Activated naive CD4-positive, alpha-beta T cell treated with anti-CD3 and anti-CD28 coated beads, Interleukin-2, amount 50 U/mL, for 24 hours (primary cell): Measurements from ENCODE around the gene RAB1B.
A peak's percentile ranks its signal among the peaks of the same experiment; 100 is the strongest.
"Not testable (repeated sequence)": the region's sequence is repeated elsewhere in the genome, so short reads cannot be mapped to it uniquely, and the experiment has no call there.

Source experiments
- H3K27ac Mint-ChIP-seq: one replicate; pipeline ENCODE4 v1.8.0; 2021; ENCODE audit warnings: mild to moderate bottlenecking, mixed read lengths
- H3K27me3 Mint-ChIP-seq: one replicate; pipeline ENCODE4 v1.8.0; 2021; ENCODE audit warnings: mixed read lengths
- H3K36me3 Mint-ChIP-seq: one replicate; pipeline ENCODE4 v1.8.0; 2021; ENCODE audit warnings: mixed read lengths
- H3K4me1 Mint-ChIP-seq: one replicate; pipeline ENCODE4 v1.8.0; 2021; ENCODE audit warnings: mixed read lengths
- H3K4me3 Mint-ChIP-seq: one replicate; pipeline ENCODE4 v1.8.0; 2021; ENCODE audit warnings: mild to moderate bottlenecking, mixed read lengths
- H3K9me3 Mint-ChIP-seq: one replicate; pipeline ENCODE4 v1.8.0; 2021; ENCODE audit warnings: mixed read lengths

The RAB1B gene

DNA sequence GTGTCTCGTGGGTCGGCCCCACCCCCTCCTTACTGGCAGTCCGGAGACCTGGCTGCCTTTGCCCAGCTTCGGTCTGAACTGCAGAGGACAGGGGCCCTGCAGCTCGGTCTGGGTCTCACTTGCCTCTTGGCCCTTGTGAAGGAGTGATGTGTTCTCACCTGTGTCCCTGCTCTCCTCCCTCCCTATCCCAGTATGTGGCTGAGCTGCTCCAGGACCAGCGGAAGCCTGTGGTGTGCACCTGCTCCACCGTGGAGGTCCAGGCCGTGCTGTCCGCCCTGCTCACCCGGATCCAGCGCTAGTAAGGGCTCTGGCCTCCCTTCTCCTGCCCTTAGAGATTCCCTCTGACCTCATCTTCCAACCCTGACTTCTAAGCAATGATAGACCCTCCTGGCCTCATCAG, 35.7 kb upstream of the RAB1B start:
- Mint-ChIP-seq H3K27ac (no peak overlapping the region), H3K36me3 (peaks cover 14% of the 10 kb centered on the region), H3K4me1 (no peaks in the 10 kb centered on the region), H3K9me3 (no peaks in the 10 kb centered on the region), H3K27me3 (no peaks in the 10 kb centered on the region), H3K4me3 (no peak overlapping the region)

DNA sequence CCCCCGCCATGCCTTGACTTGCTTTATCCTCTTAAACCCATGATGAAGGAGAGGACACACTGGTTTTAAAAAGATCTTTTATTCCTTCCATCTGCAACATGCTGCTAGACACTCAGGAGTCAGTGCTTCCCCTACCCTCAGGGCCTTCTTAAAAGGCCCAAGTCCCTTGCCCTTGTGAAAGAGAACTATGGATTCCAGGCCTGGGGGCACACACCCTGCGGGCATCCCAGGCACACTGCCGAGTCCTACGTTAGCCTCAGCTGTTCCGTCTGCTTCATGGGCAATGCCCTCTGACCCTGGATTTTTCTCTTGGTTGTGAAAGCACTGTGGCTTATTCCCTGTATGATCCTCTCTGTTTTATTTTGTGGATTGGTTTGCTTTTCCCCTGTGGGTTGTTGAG, 35.1 kb upstream of the RAB1B start:
- no peak overlapping the region for H3K4me3 Mint-ChIP-seq
- peaks cover 14% of the 10 kb centered on the region for H3K36me3 Mint-ChIP-seq
- no peaks in the 10 kb centered on the region for H3K4me1 Mint-ChIP-seq
- no peaks in the 10 kb centered on the region for H3K27me3 Mint-ChIP-seq
- H3K27ac Mint-ChIP-seq, result no peak overlapping the region
- H3K9me3 Mint-ChIP-seq, result no peaks in the 10 kb centered on the region

DNA sequence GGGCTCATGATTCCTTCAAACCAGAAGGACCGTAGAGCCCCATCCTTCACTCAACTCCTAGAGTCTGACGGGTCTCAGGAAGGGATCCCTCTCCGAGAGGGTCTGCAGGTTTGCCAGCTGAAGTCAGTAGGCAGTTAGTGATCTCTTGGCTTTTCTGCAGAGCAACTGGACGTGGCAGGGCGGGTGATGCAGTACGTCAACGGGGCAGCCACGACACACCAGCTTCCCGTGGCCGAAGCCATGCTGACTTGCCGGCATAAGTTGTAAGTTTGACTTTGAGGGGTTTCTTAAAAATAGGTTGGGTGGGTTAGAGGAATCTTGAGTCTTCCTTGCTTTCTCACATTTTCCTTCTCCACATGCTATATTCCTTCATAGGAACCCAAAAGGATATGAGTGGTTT, 33.3 kb upstream of the RAB1B start:
- Mint-ChIP-seq H3K4me3 (no peak overlapping the region), H3K36me3 (peaks cover 14% of the 10 kb centered on the region), H3K27ac (peak overlapping the region; percentile 63), H3K4me1 (no peaks in the 10 kb centered on the region), H3K27me3 (no peaks in the 10 kb centered on the region), H3K9me3 (no peaks in the 10 kb centered on the region)

DNA sequence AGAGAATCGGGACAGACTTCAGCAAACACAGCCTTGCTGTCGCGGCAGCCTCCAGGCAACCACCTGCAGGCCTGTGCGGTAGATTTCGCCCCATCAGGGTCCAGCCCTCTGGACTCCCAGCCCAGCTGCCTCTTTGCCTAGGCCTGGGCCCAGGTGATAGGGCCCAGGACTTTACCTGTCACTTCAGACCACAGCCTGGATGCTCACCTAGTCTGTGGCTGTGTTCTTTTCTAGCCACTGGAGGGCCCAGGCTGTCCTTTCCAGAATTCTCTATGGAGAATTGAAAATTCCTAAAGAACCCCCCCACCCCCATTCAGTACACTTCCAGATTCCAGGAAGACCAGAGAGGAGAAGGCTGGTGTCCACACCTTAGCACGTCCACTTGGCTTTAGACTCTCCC, 30.6 kb upstream of the RAB1B start:
- H3K4me3 Mint-ChIP-seq, result no peak overlapping the region
- H3K27me3 Mint-ChIP-seq, result no peaks in the 10 kb centered on the region
- H3K9me3 Mint-ChIP-seq, result no peaks in the 10 kb centered on the region
- H3K36me3 Mint-ChIP-seq, result peaks cover 8% of the 10 kb centered on the region
- H3K27ac Mint-ChIP-seq, result no peak overlapping the region
- H3K4me1 Mint-ChIP-seq, result peaks cover 4% of the 10 kb centered on the region

DNA sequence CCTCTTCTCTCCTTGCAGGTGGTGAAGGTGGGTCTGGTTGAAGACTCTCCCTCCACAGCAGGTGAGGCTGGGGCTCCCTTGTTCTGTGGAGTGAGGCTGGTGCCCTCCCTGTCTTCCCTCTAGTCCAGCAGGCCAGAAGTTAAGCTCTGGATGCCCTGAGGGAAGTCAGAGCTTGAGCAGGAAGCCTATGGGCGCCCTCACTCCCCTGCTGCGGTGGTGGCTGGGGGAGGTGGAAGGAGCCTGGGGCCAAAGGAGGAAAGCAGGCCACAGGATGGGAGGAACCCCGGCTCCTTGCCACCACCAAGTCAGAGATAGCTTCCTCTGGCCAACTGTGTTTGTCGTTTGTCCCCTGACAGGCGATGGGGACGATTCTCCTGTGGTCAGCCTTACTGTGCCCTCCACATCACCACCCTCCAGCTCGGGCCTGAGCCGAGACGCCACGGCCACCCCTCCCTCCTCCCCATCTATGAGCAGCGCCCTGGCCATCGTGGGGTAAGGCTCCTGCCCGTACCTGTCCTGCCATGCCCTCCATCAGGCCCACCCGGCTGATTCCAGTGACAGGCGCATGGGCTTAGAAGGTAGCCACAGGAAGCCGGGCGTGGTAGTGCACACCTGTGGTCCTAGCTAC, 29.5 kb upstream of the RAB1B start:
- no peak overlapping the region for H3K27ac Mint-ChIP-seq

DNA sequence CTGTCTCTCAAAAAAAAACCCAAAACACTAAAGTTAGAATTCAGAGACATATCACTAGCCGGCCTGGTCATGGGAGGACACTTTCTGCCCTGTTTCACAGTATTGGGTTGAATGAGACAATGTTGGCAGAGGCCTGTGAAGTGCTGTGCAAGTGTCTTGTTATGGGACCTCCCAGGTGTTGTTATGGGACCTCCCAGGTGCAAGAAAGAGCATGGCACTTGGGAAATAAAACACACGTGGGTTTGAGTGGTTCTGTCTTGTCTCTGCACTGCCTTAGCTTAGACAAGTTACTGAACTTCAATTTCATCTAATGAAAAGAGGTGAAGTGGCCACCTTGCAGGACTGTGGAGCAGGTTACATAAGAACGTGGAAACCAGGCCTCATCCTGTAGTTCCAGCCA, 28.9 kb upstream of the RAB1B start:
- Mint-ChIP-seq H3K4me1 (peaks cover 4% of the 10 kb centered on the region), H3K4me3 (no peak overlapping the region), H3K27me3 (no peaks in the 10 kb centered on the region), H3K27ac (peak overlapping the region; percentile 30), H3K9me3 (no peaks in the 10 kb centered on the region), H3K36me3 (peaks cover 4% of the 10 kb centered on the region)

More for the DNA sequence above, 29.5 kb upstream of the RAB1B start:
- peaks cover 4% of the 10 kb centered on the region for H3K4me1 Mint-ChIP-seq
- H3K4me3 Mint-ChIP-seq, result no peak overlapping the region
- H3K9me3 Mint-ChIP-seq, result no peaks in the 10 kb centered on the region
- H3K36me3 Mint-ChIP-seq, result peaks cover 6% of the 10 kb centered on the region
- H3K27me3 Mint-ChIP-seq, result no peaks in the 10 kb centered on the region

DNA sequence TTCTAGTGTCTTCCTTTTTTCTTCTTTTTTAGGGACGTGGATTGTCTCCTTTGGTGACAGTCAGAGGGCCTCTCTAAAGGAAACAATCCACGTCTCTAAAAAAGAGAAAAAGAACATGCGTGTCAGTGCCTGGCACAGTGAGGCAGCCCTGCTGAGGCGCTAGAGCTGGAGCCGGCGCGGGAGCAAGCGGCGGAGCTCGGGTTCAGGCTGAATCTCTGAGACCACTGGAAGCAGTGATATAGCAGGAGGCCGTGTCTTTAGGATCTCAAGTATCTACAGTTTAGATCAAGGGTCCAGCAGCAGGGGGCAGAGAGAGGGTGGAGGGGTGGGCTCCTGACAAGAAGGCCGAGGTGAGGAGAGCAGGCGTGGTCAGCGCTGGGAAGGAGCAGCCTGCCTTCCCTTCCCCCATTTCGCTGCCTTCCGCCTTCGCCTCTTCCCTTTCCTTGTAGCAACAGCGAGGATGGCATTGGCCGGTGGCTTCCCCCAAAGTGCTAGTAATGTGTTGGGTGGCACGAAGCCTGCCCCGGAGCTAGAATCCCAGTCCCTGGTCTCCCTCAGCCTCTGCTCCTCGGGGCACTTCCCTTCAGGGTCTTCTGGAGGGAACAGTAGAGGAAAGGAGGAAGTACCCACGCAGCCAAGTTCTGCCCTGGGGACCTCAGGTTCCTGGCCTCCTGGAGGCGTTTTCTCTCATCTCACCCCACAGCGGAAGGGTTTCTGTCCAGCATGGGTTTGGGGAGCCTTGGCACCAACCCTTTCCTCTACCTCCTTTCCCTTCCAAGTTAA, 28.2 kb upstream of the RAB1B start:
- Mint-ChIP-seq H3K27me3 (no peaks in the 10 kb centered on the region), H3K4me1 (peaks cover 4% of the 10 kb centered on the region), H3K27ac (no peak overlapping the region), H3K4me3 (no peak overlapping the region), H3K36me3 (peaks cover 4% of the 10 kb centered on the region), H3K9me3 (no peaks in the 10 kb centered on the region)

DNA sequence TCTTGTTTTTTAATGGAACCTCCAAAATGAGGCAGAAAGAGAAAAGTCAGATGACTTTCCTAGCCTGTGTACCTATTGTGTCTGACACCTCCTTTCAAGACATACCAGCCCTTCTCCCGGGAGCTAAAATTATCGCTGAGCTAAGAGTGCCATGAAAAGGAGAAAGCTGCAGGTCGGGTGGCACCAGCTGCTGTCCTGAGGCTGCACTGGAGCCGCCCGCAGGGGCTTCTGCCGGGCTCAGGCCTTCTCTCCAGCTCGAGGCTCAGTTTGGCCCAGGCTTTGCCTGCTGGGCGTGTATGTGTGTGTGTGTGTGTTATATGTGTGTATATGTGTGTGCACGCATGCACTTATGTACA, 27.7 kb upstream of the RAB1B start:
- H3K36me3 Mint-ChIP-seq, result no peaks in the 10 kb centered on the region
- H3K27me3 Mint-ChIP-seq, result no peaks in the 10 kb centered on the region
- H3K4me3 Mint-ChIP-seq, result no peak overlapping the region
- no peaks in the 10 kb centered on the region for H3K9me3 Mint-ChIP-seq
- H3K27ac Mint-ChIP-seq, result peak overlapping the region; percentile 91
- H3K4me1 Mint-ChIP-seq, result peaks cover 4% of the 10 kb centered on the region

DNA sequence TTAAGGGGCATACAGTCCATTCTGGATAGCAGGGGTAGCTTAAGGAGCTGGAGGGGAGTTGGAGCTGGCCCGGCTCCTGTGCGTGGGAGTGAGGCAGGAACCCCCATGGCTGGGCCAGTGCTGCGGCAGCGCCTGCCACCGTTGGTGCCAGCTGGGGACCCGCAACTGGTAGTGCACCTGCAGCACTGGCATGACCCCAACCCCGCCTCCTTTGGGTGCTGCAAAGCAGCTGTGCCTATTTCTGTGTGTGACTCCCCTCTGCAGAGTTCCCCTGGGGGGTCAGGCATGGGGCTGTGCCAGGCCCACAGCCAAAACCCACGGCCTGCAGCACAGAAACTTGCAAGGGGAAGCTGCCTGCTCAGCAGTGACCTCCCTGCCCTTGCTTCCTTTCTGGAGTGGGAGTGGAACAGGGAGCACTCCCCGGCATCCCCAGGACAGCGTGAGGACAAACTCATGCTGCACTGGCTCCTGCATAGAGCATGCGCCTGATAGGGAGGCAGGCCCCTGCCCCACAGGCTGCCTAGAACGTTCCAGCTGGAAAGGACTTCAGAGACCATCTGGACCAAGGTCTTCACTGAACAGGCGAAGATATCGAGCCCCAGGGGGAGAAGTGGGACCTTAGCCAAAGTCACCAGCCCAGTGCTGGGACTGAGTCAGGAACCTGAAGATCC, 26.2 kb upstream of the RAB1B start:
- Mint-ChIP-seq H3K36me3 (no peaks in the 10 kb centered on the region), H3K9me3 (no peaks in the 10 kb centered on the region), H3K27ac (no peak overlapping the region), H3K27me3 (no peaks in the 10 kb centered on the region), H3K4me1 (peaks cover 4% of the 10 kb centered on the region), H3K4me3 (no peak overlapping the region)

DNA sequence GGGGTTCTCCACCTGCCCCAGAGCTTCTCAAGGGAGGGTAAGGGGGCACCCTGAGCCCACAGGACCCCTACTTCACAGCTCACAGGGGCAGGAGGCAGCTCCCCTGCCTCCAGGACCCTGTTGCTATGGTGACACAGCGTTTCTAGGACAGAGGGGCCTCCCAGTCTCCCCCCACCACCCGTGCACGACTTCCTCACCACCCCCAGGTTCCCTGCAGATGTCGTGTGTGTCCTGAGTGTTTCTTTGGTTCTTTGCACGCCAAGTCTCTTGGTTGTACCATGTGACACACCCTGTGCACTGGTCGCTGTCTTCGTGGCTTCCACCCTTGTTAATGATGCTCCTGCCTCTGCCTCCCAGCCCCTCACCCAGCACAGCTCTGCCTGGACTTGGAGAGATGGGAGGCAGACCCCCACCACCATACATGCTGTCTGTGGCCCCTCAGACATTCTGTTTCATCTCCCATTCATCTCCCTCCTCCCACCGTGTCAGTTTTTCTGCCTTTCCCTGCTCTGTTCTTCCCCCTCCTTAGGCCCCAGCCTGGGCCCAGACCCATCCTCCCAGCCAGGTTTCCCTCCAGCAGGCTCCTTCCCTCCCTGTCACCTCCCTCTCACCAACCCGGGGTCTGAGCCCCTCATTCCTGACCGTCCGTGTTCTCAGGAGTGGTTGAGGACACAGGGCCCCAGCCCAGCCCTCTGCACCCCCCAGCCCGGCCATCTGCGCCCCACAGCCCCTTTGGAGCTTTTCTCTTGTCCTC, 24.5 kb upstream of the RAB1B start:
- peak overlapping the region; percentile 68 for H3K27ac Mint-ChIP-seq
- no peaks in the 10 kb centered on the region for H3K9me3 Mint-ChIP-seq

DNA sequence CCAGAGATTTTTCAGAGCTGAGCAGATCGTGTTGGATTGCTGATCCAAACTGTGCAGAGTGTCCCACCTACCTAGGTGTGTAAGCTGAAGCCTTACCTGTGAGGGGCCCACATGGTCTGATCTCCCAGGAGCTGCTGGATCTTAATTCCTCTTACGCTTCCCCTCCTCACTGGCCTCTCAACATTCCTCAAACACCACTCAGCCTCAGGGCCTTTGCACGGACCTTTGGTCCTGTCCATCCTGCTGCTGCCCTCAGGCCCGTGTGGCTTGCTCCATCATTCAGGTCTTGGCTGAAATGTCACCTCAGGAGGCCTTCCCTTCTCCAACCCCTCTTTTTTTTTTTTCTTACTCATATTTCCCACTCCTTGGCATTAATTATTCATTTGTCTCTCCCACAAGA, 21.1 kb upstream of the RAB1B start:
- Mint-ChIP-seq H3K4me1 (peaks cover 11% of the 10 kb centered on the region), H3K4me3 (no peak overlapping the region), H3K27me3 (no peaks in the 10 kb centered on the region), H3K9me3 (no peaks in the 10 kb centered on the region), H3K36me3 (peaks cover 2% of the 10 kb centered on the region), H3K27ac (peak overlapping the region; percentile 71)

More for the DNA sequence above, 24.5 kb upstream of the RAB1B start:
- Mint-ChIP-seq H3K4me3 (no peak overlapping the region), H3K27me3 (no peaks in the 10 kb centered on the region), H3K36me3 (no peaks in the 10 kb centered on the region), H3K4me1 (peaks cover 4% of the 10 kb centered on the region)

DNA sequence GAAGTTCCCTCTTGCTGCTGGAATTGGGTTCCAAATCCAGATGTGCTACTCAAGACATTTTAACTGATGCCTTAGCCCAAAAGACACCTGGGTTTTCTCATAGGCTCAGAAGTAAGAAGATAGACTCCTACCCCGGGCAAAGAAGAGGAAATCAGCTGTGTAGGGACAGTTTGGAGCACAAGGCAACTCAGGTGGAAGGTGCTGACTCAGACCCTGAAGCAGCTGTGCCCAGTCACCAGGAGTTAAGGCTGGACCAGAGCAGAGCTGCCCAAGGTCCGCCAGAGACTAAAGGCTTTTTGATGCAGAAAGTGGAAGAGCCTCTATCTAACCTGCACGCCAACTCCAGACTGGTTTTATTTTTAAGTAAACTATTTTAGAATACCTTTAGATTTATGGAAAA, 20.6 kb upstream of the RAB1B start:
- Mint-ChIP-seq H3K27ac (peak overlapping the region; percentile 46), H3K36me3 (peaks cover 2% of the 10 kb centered on the region), H3K4me1 (peaks cover 11% of the 10 kb centered on the region), H3K4me3 (no peak overlapping the region), H3K9me3 (no peaks in the 10 kb centered on the region), H3K27me3 (no peaks in the 10 kb centered on the region)

DNA sequence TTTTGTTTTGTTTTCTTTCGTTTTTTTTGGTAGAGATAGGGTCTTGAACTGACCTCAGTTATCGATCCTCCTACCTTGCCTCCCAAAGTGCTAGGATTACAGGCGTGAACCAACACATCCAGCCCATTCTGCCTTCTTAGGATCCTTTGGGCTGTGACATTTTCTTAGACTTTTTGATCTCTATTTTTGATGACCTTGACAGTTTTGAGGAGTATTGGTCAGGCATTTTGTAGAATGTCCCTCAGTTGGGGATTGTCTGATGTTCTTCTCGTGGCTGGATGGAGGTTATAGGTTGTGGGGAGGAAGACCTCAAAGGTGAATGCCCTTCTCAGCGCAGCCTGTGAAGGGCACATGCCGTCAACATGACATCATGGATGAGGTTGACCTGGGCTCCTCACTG, 19.5 kb upstream of the RAB1B start:
- H3K36me3 Mint-ChIP-seq, result peaks cover 2% of the 10 kb centered on the region
- H3K4me3 Mint-ChIP-seq, result no peak overlapping the region
- H3K27me3 Mint-ChIP-seq, result no peaks in the 10 kb centered on the region
- H3K9me3 Mint-ChIP-seq, result no peaks in the 10 kb centered on the region
- peak overlapping the region; percentile 60 for H3K27ac Mint-ChIP-seq
- peaks cover 15% of the 10 kb centered on the region for H3K4me1 Mint-ChIP-seq

DNA sequence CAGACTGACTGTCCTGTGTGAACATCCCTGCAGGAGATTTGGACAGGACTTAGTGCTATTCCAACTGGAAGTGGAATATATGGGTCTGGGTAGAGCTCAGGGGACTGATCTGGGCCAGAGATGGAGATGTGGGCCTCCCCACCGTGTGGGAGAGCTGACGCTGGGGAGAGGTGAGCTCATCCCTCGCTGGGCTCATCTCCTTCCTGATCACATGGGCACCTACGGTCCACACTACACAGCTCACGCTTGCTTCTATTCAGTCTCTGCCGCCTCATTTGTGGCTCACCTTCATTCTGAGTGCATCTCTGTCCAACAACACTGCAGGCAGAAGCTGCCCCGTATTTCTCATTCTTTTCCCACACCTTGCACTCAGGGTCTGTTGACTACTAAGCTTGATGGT, 16.6 kb upstream of the RAB1B start:
- Mint-ChIP-seq H3K4me3 (no peak overlapping the region), H3K4me1 (peaks cover 24% of the 10 kb centered on the region), H3K36me3 (peaks cover 2% of the 10 kb centered on the region), H3K27ac (peak overlapping the region; percentile 11), H3K27me3 (no peaks in the 10 kb centered on the region), H3K9me3 (no peaks in the 10 kb centered on the region)

DNA sequence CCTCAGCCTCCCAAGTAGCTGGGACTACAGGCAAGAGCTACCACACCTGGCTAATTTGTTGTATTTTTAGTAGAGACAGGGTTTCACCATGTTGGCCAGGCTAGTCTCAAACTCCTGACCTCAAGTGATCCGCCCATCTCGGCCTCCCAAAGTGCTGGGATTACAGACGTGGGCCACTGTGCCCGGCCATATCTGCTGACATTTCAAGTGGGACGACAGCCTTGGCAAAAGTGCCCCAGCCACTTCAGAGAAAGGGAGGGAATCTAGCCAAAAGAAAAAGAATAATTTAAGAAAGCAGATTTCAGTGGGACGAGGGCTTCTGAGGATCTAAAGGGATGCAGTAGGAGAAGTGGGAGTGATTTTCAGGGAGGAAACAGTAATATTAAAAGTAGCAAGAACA, 15.4 kb upstream of the RAB1B start:
- H3K4me3 Mint-ChIP-seq, H3K27me3 Mint-ChIP-seq, H3K9me3 Mint-ChIP-seq, H3K36me3 Mint-ChIP-seq: not testable (repeated sequence)
- Mint-ChIP-seq H3K27ac (peak overlapping the region; percentile 84), H3K4me1 (peaks cover 26% of the 10 kb centered on the region)

DNA sequence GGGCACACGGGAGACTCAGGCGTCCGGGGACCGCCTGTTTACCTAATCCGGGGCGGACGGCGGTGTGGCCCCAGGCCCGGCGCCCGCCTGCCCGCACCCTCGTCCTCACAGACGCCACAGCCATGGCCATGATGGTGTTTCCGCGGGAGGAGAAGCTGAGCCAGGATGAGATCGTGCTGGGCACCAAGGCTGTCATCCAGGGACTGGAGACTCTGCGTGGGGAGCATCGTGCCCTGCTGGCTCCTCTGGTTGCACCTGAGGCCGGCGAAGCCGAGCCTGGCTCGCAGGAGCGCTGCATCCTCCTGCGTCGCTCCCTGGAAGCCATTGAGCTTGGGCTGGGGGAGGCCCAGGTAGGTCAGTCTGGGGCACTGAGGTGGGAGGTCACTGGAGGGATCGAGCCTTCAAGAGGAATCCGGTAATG, 10.0 kb upstream of the RAB1B start:
- H3K4me3 Mint-ChIP-seq, result peak overlapping the region; percentile 95
- H3K27ac Mint-ChIP-seq, result peak overlapping the region; percentile 51
- no peaks in the 10 kb centered on the region for H3K9me3 Mint-ChIP-seq
- H3K27me3 Mint-ChIP-seq, result no peaks in the 10 kb centered on the region
- peaks cover 27% of the 10 kb centered on the region for H3K4me1 Mint-ChIP-seq
- peaks cover 7% of the 10 kb centered on the region for H3K36me3 Mint-ChIP-seq
